Measurements from ENCODE around the gene GAS7. TPM values are rescaled to one million over a fixed set of nuclear protein-coding genes. Genes with fewer than 3 reads are reported as not detected.

GAS7 gene
- total and polyA plus RNA-seq, 2 experiments from 2014 or later = 1.9 to 10.7 TPM

DNA sequence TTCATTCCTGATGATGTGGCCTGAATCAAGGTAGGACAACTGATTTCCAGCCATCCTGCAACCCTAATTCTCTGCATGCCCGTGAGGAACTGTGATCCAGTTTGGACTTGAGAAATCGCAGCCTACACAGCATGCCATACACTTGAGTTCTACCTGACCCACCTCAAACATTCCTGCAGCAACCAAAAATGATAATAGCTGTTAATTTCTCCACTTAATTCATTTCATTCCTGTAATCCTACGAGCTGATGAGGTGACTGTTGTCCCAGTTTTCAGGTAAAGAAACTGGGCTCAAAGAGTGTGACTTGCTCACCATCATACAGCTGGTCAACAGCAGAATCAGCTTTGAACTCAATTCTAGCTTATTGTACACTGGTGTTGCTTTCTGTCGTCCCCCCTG is 2.2 kb upstream of the GAS7 start:
- H3K4me3 Mint-ChIP-seq = no peak overlapping the region
- TF ChIP-seq, protein P1, sequence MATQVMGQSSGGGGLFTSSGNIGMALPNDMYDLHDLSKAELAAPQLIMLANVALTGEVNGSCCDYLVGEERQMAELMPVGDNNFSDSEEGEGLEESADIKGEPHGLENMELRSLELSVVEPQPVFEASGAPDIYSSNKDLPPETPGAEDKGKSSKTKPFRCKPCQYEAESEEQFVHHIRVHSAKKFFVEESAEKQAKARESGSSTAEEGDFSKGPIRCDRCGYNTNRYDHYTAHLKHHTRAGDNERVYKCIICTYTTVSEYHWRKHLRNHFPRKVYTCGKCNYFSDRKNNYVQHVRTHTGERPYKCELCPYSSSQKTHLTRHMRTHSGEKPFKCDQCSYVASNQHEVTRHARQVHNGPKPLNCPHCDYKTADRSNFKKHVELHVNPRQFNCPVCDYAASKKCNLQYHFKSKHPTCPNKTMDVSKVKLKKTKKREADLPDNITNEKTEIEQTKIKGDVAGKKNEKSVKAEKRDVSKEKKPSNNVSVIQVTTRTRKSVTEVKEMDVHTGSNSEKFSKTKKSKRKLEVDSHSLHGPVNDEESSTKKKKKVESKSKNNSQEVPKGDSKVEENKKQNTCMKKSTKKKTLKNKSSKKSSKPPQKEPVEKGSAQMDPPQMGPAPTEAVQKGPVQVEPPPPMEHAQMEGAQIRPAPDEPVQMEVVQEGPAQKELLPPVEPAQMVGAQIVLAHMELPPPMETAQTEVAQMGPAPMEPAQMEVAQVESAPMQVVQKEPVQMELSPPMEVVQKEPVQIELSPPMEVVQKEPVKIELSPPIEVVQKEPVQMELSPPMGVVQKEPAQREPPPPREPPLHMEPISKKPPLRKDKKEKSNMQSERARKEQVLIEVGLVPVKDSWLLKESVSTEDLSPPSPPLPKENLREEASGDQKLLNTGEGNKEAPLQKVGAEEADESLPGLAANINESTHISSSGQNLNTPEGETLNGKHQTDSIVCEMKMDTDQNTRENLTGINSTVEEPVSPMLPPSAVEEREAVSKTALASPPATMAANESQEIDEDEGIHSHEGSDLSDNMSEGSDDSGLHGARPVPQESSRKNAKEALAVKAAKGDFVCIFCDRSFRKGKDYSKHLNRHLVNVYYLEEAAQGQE (IDR thresholded peaks at IDR 0.05; ENCODE audit: unreplicated experiment) = no peak
- no peak for TF ChIP-seq POLR2AphosphoS5 (IDR thresholded peaks at IDR 0.05; ENCODE audit: low read depth)
- TF ChIP-seq, protein P2, sequence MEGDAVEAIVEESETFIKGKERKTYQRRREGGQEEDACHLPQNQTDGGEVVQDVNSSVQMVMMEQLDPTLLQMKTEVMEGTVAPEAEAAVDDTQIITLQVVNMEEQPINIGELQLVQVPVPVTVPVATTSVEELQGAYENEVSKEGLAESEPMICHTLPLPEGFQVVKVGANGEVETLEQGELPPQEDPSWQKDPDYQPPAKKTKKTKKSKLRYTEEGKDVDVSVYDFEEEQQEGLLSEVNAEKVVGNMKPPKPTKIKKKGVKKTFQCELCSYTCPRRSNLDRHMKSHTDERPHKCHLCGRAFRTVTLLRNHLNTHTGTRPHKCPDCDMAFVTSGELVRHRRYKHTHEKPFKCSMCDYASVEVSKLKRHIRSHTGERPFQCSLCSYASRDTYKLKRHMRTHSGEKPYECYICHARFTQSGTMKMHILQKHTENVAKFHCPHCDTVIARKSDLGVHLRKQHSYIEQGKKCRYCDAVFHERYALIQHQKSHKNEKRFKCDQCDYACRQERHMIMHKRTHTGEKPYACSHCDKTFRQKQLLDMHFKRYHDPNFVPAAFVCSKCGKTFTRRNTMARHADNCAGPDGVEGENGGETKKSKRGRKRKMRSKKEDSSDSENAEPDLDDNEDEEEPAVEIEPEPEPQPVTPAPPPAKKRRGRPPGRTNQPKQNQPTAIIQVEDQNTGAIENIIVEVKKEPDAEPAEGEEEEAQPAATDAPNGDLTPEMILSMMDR (conservative IDR thresholded peaks at IDR 0.05; ENCODE audit: low read depth in 2 of 2) = no peak
- TF ChIP-seq, protein P3, sequence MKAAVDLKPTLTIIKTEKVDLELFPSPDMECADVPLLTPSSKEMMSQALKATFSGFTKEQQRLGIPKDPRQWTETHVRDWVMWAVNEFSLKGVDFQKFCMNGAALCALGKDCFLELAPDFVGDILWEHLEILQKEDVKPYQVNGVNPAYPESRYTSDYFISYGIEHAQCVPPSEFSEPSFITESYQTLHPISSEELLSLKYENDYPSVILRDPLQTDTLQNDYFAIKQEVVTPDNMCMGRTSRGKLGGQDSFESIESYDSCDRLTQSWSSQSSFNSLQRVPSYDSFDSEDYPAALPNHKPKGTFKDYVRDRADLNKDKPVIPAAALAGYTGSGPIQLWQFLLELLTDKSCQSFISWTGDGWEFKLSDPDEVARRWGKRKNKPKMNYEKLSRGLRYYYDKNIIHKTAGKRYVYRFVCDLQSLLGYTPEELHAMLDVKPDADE (IDR thresholded peaks at IDR 0.05) = no peak
- TF ChIP-seq CREB1 (CRISPR knock-in tag; IDR thresholded peaks at IDR 0.05; ENCODE audit: low read depth) = no peak
- no peak for TF ChIP-seq ZNF331 (CRISPR knock-in tag; IDR thresholded peaks at IDR 0.05; ENCODE audit: low read depth)
- TF ChIP-seq, protein P4, sequence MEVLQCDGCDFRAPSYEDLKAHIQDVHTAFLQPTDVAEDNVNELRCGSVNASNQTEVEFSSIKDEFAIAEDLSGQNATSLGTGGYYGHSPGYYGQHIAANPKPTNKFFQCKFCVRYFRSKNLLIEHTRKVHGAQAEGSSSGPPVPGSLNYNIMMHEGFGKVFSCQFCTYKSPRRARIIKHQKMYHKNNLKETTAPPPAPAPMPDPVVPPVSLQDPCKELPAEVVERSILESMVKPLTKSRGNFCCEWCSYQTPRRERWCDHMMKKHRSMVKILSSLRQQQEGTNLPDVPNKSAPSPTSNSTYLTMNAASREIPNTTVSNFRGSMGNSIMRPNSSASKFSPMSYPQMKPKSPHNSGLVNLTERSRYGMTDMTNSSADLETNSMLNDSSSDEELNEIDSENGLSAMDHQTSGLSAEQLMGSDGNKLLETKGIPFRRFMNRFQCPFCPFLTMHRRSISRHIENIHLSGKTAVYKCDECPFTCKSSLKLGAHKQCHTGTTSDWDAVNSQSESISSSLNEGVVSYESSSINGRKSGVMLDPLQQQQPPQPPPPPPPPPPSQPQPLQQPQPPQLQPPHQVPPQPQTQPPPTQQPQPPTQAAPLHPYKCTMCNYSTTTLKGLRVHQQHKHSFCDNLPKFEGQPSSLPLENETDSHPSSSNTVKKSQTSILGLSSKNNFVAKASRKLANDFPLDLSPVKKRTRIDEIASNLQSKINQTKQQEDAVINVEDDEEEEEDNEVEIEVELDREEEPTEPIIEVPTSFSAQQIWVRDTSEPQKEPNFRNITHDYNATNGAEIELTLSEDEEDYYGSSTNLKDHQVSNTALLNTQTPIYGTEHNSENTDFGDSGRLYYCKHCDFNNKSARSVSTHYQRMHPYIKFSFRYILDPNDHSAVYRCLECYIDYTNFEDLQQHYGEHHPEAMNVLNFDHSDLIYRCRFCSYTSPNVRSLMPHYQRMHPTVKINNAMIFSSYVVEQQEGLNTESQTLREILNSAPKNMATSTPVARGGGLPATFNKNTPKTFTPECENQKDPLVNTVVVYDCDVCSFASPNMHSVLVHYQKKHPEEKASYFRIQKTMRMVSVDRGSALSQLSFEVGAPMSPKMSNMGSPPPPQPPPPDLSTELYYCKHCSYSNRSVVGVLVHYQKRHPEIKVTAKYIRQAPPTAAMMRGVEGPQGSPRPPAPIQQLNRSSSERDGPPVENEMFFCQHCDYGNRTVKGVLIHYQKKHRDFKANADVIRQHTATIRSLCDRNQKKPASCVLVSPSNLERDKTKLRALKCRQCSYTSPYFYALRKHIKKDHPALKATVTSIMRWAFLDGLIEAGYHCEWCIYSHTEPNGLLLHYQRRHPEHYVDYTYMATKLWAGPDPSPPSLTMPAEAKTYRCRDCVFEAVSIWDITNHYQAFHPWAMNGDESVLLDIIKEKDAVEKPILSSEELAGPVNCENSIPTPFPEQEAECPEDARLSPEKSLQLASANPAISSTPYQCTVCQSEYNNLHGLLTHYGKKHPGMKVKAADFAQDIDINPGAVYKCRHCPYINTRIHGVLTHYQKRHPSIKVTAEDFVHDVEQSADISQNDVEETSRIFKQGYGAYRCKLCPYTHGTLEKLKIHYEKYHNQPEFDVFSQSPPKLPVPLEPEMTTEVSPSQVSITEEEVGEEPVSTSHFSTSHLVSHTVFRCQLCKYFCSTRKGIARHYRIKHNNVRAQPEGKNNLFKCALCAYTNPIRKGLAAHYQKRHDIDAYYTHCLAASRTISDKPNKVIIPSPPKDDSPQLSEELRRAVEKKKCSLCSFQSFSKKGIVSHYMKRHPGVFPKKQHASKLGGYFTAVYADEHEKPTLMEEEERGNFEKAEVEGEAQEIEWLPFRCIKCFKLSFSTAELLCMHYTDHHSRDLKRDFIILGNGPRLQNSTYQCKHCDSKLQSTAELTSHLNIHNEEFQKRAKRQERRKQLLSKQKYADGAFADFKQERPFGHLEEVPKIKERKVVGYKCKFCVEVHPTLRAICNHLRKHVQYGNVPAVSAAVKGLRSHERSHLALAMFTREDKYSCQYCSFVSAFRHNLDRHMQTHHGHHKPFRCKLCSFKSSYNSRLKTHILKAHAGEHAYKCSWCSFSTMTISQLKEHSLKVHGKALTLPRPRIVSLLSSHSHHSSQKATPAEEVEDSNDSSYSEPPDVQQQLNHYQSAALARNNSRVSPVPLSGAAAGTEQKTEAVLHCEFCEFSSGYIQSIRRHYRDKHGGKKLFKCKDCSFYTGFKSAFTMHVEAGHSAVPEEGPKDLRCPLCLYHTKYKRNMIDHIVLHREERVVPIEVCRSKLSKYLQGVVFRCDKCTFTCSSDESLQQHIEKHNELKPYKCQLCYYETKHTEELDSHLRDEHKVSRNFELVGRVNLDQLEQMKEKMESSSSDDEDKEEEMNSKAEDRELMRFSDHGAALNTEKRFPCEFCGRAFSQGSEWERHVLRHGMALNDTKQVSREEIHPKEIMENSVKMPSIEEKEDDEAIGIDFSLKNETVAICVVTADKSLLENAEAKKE (CRISPR knock-in tag; IDR thresholded peaks at IDR 0.05) = no peak
- TF ChIP-seq ZNF114 (CRISPR knock-in tag; IDR thresholded peaks at IDR 0.05) = no peak
- no peak for TF ChIP-seq STAT1 (IDR thresholded peaks at IDR 0.05; ENCODE audit: unreplicated experiment)
- no peak for TF ChIP-seq EZH2phosphoT487 (IDR thresholded peaks at IDR 0.05; ENCODE audit: unreplicated experiment)
- TF ChIP-seq EZH2 (IDR thresholded peaks at IDR 0.05; ENCODE audit: low read depth, unreplicated experiment) = no peak
- TF ChIP-seq NANOG (IDR thresholded peaks at IDR 0.05; ENCODE audit: borderline replicate concordance) = no peak
- TF ChIP-seq JUNB (IDR thresholded peaks at IDR 0.05; ENCODE audit: unreplicated experiment) = no peak
- H3K4me3 ChIP-seq = no peak overlapping the region
- H3K27me3 Mint-ChIP-seq (ENCODE audit: insufficient read depth, low read depth, poor library complexity) = peaks cover 16% of the 10 kb centered on the region
- H3K9me3 Mint-ChIP-seq = peaks cover 22% of the 10 kb centered on the region
- H2AFZ ChIP-seq = no peak overlapping the region
- H3K36me3 ChIP-seq (ENCODE audit: insufficient read depth) = peaks cover 8% of the 10 kb centered on the region; the same call in 1 of the 2 replicates
- H3K27ac Mint-ChIP-seq = no peak overlapping the region
- H3K4me1 ChIP-seq (ENCODE audit: insufficient read depth) = no peaks in the 10 kb centered on the region; the same call in 1 of the 2 replicates
- H3K27me3 ChIP-seq (ENCODE audit: insufficient read depth) = peaks cover 34% of the 10 kb centered on the region
- H3K4me1 Mint-ChIP-seq = peaks cover 6% of the 10 kb centered on the region
- H3F3A ChIP-seq (replicated peaks; ENCODE audit: low read depth) = no peaks in the 10 kb centered on the region
- H3K4me2 ChIP-seq = no peak overlapping the region
- no peaks in the 10 kb centered on the region for H3K79me2 ChIP-seq (replicated peaks; ENCODE audit: insufficient read depth)
- 0 out of 2 replicates have a peak, but pooled peaks cover 6% of the 10 kb centered on the region for H3K9me2 ChIP-seq (ENCODE audit: insufficient read depth)
- no peak for DNase-seq (ENCODE audit: low spot score)
- H3K36me3 Mint-ChIP-seq (ENCODE audit: low read depth) = peaks cover 16% of the 10 kb centered on the region
- no peaks in the 10 kb centered on the region for H4K20me1 ChIP-seq (replicated peaks; ENCODE audit: insufficient read depth)
- H3K27ac ChIP-seq (ENCODE audit: low read depth) = no peak overlapping the region
- no peak for ATAC-seq
